Peyer's patch (tissue), 4 donors: ENCODE measurements around the gene SPTAN1.
"Not testable (repeated sequence)": the region's sequence is repeated elsewhere in the genome, so short reads cannot be mapped to it uniquely, and the experiment has no call there.

ENCODE experiments used
- POLR2A ChIP-seq, 2 donors: fragments of 450-650 bp; IDR thresholded peaks; one replicate each; pipeline ENCODE4 v1.5.1; 2017; ENCODE audit warnings: antibody characterized with exemption in 2 of 2, mild to moderate bottlenecking in 2 of 2, moderate library complexity in 2 of 2
- TF ChIP-seq, protein P1 (sequence below), 6 experiments: fragments of 450-650 bp in 4 of 6; fragments of 200-600 bp in 2 of 6; sonication (generic) in 1 of 6; IDR thresholded peaks; one replicate each; pipeline ENCODE4 v1.5.1; 2017 to 2019; ENCODE audit warnings: antibody characterized with exemption in 6 of 6, mild to moderate bottlenecking in 3 of 6, moderate library complexity in 1 of 6

DNA sequence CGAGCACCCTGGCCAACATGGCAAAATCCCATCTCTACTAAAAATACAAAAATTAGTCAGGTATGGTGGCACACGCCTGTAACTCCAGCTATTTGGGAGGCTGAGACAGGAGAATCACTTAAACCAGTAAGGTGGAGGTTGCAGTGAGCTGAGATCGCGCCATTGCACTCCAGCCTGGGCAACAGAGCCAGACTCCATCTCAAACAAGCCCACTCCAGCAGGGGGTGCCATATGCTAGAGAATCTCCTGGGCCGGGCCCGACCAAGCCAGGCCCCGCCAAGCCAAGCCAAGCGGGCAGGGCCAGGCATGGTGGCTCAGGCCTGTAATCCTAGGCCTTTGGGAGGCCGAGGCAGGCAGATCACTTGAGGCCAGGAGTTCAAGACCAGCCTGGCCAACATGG, 95.8 kb downstream of the SPTAN1 start:
- TF ChIP-seq, protein P1, sequence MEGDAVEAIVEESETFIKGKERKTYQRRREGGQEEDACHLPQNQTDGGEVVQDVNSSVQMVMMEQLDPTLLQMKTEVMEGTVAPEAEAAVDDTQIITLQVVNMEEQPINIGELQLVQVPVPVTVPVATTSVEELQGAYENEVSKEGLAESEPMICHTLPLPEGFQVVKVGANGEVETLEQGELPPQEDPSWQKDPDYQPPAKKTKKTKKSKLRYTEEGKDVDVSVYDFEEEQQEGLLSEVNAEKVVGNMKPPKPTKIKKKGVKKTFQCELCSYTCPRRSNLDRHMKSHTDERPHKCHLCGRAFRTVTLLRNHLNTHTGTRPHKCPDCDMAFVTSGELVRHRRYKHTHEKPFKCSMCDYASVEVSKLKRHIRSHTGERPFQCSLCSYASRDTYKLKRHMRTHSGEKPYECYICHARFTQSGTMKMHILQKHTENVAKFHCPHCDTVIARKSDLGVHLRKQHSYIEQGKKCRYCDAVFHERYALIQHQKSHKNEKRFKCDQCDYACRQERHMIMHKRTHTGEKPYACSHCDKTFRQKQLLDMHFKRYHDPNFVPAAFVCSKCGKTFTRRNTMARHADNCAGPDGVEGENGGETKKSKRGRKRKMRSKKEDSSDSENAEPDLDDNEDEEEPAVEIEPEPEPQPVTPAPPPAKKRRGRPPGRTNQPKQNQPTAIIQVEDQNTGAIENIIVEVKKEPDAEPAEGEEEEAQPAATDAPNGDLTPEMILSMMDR (IDR thresholded peaks at IDR 0.05) = peak; percentile 25 to 55 (median 46)
- TF ChIP-seq POLR2A (IDR thresholded peaks at IDR 0.05) = not testable (repeated sequence)
